ENCODE measurements around the gene BICC1. TPM values are rescaled to one million over a fixed set of nuclear protein-coding genes. Genes with fewer than 3 reads are reported as not detected.

The BICC1 gene
- total RNA-seq, 1 experiment from 2014 or later = not detected

DNA sequence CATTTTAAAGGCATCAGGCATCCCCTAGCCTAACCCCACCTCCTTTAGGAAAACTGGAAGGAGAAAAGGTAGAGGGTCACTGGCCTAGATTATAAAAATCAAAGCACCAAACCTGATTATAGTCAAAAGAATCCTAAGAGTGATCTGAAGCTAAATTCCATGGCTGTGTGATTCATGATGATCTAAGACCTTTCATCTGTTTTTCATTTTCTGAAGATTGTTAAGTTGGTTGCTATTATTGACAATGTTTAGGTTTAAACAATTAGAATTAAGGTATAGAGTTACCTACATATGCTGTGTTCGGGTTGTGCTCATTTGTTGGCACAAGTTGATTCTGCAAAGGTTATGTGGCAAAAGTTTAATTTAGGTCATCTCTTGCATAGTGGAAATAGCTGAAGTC is 148.7 kb downstream of the BICC1 start (continued):
- TF ChIP-seq REST (IDR thresholded peaks at IDR 0.05; ENCODE audit: low read depth) (no peak), JUND (IDR thresholded peaks at IDR 0.05) (no peak), ZNF274 (IDR thresholded peaks at IDR 0.05; ENCODE audit: low read depth, low read length) (no peak), FOSL1 (IDR thresholded peaks at IDR 0.05; ENCODE audit: low read depth) (no peak), ZFX (IDR thresholded peaks at IDR 0.05) (no peak), CBX3 (IDR thresholded peaks at IDR 0.05; ENCODE audit: low read depth) (no peak)

DNA sequence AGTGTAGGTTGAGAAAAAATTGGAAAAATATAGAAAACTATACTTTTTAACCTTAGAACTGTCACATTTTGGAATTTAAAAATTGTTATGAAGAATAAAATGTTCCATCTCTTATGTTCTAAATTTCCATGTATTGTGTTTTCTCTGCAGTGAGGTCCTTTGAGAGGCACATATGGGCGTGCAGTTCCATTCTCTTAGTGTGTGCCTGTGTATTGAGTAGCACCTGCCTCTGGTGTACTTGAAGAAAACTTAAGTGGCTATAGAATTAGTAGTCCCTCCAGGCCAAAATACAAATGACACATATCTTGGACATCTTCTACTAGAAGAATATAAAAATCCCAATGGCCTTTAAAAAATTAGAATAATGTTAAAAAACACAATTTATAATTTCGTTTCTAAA is 149.2 kb downstream of the BICC1 start:
- no peaks in the 10 kb centered on the region for H3K9me2 ChIP-seq (ENCODE audit: insufficient read depth)
- no peak overlapping the region for H3K4me2 ChIP-seq (ENCODE audit: low read length)
- intact Hi-C loops (cut with micrococcal nuclease) = no loop called here
- H3K4me3 ChIP-seq (replicated peaks in 1 of 2; ENCODE audit: low read depth in 1 of 2, low read length in 2 of 2) = no peak overlapping the region
- H3K27ac ChIP-seq (ENCODE audit: low read depth, low read length) = no peak overlapping the region
- peaks cover 0 to 9% of the 10 kb centered on the region in 2 experiments; a peak in 1 of 4 replicates for H3K9me3 ChIP-seq (ENCODE audit: control insufficient read depth in 1 of 2, insufficient read depth in 1 of 2, low read depth in 1 of 2, low read length in 2 of 2)
- ChIA-PET CTCF (no interaction called here), POLR2A (no interaction called here), RAD21 (ENCODE audit: low non-redundant PET in 1 of 2, low total read pairs in 2 of 2, uncharacterized antibody in 2 of 2, unreplicated experiment in 2 of 2) (no interaction called here)
- H3K36me3 ChIP-seq (ENCODE audit: control insufficient read depth in 1 of 2, insufficient read depth in 2 of 2, low read length in 2 of 2) = no peaks in the 10 kb centered on the region
- BruUV-seq (replicated peaks) = no TSS peak
- H3K27me3 ChIP-seq (ENCODE audit: insufficient read depth, low read length) = no peaks in the 10 kb centered on the region
- no peak overlapping the region for H3K9ac ChIP-seq (ENCODE audit: low read length)
- H2AFZ ChIP-seq (ENCODE audit: low read depth, low read length, poor library complexity, severe bottlenecking) = no peak overlapping the region
- H3K79me2 ChIP-seq (ENCODE audit: insufficient read depth, low read length) = no peaks in the 10 kb centered on the region
- H4K20me1 ChIP-seq (ENCODE audit: insufficient read depth) = no peaks in the 10 kb centered on the region
- no peak for DNase-seq (ENCODE audit: low read depth, low spot score)
- H3K4me1 ChIP-seq (ENCODE audit: control insufficient read depth in 1 of 2, insufficient read depth in 2 of 2, low read length in 2 of 2) = no peaks in the 10 kb centered on the region
- ATAC-seq = no peak
- TF ChIP-seq TCF7L2 (IDR thresholded peaks at IDR 0.05; ENCODE audit: borderline replicate concordance, extremely low read depth, insufficient read depth, insufficient read length) (no peak), POLR2A (IDR thresholded peaks at IDR 0.05; ENCODE audit: borderline replicate concordance, extremely low read depth, insufficient read depth, insufficient read length) (no peak), FOSL1 (IDR thresholded peaks at IDR 0.05; ENCODE audit: low read depth) (no peak), REST (IDR thresholded peaks at IDR 0.05; ENCODE audit: low read depth) (no peak), ELF1 (IDR thresholded peaks at IDR 0.05; ENCODE audit: borderline replicate concordance, low read depth) (no peak), RAD21 (IDR thresholded peaks at IDR 0.05; ENCODE audit: low read depth) (no peak), ZFX (IDR thresholded peaks at IDR 0.05) (no peak), ZNF274 (IDR thresholded peaks at IDR 0.05; ENCODE audit: low read depth, low read length) (no peak), JUND (IDR thresholded peaks at IDR 0.05) (no peak), YY1 (IDR thresholded peaks at IDR 0.05; ENCODE audit: extremely low read depth, insufficient replicate concordance, low read depth, low read length) (no peak)
- TF ChIP-seq, protein P1, sequence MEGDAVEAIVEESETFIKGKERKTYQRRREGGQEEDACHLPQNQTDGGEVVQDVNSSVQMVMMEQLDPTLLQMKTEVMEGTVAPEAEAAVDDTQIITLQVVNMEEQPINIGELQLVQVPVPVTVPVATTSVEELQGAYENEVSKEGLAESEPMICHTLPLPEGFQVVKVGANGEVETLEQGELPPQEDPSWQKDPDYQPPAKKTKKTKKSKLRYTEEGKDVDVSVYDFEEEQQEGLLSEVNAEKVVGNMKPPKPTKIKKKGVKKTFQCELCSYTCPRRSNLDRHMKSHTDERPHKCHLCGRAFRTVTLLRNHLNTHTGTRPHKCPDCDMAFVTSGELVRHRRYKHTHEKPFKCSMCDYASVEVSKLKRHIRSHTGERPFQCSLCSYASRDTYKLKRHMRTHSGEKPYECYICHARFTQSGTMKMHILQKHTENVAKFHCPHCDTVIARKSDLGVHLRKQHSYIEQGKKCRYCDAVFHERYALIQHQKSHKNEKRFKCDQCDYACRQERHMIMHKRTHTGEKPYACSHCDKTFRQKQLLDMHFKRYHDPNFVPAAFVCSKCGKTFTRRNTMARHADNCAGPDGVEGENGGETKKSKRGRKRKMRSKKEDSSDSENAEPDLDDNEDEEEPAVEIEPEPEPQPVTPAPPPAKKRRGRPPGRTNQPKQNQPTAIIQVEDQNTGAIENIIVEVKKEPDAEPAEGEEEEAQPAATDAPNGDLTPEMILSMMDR (IDR thresholded peaks at IDR 0.05 in 2 of 3, conservative IDR thresholded peaks at IDR 0.05 in 1 of 3; ENCODE audit: borderline replicate concordance in 1 of 3, insufficient read depth in 1 of 3, low read depth in 2 of 3, low read length in 2 of 3) = no peak
- TF ChIP-seq, protein P2, sequence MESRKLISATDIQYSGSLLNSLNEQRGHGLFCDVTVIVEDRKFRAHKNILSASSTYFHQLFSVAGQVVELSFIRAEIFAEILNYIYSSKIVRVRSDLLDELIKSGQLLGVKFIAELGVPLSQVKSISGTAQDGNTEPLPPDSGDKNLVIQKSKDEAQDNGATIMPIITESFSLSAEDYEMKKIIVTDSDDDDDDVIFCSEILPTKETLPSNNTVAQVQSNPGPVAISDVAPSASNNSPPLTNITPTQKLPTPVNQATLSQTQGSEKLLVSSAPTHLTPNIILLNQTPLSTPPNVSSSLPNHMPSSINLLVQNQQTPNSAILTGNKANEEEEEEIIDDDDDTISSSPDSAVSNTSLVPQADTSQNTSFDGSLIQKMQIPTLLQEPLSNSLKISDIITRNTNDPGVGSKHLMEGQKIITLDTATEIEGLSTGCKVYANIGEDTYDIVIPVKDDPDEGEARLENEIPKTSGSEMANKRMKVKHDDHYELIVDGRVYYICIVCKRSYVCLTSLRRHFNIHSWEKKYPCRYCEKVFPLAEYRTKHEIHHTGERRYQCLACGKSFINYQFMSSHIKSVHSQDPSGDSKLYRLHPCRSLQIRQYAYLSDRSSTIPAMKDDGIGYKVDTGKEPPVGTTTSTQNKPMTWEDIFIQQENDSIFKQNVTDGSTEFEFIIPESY (IDR thresholded peaks at IDR 0.05; ENCODE audit: extremely low read depth, insufficient replicate concordance, low read length) = no peak
